Loucy (cell line): ENCODE results near the gene STH.

Source experiments
- H2AFZ ChIP-seq: fragments of 200-600 bp; sonication (generic); 2 replicates; pipeline ENCODE4 v1.6.0; 2016; ENCODE audit warnings: antibody characterized with exemption, mild to moderate bottlenecking, low read length, moderate library complexity
- H3F3A ChIP-seq: fragments of 200-600 bp; 2 replicates; pipeline ENCODE4 v1.6.0; 2016; ENCODE audit warnings: antibody characterized with exemption, low read depth, mild to moderate bottlenecking
- H3K27me3 ChIP-seq: fragments of 200-600 bp; sonication (generic); 2 replicates; pipeline ENCODE4 v1.6.1; 2014; ENCODE audit warnings: low read length, mild to moderate bottlenecking; ENCODE audit not compliant: insufficient read depth, poor library complexity, severe bottlenecking
- H3K36me3 ChIP-seq: fragments of 200-600 bp; sonication (generic); 2 replicates; pipeline ENCODE4 v1.6.1; 2016; ENCODE audit warnings: low read length; ENCODE audit not compliant: insufficient read depth
- H3K4me1 ChIP-seq: fragments of 200-600 bp; sonication (generic); 2 replicates; pipeline ENCODE4 v1.5.1; 2014; ENCODE audit warnings: low read length, mild to moderate bottlenecking; ENCODE audit not compliant: insufficient read depth, poor library complexity, severe bottlenecking
- H3K4me2 ChIP-seq: fragments of 200-600 bp; sonication (generic); 2 replicates; pipeline ENCODE4 v1.6.0; 2014; ENCODE audit warnings: antibody characterized with exemption, low read length, low read depth, mild to moderate bottlenecking; ENCODE audit not compliant: poor library complexity, severe bottlenecking
- H3K4me3 ChIP-seq: fragments of 200-600 bp; sonication (generic); 2 replicates; pipeline ENCODE4 v1.5.1; 2014; ENCODE audit warnings: low read length, mild to moderate bottlenecking, mixed read lengths; ENCODE audit not compliant: poor library complexity, severe bottlenecking
- H3K79me2 ChIP-seq: fragments of 200-600 bp; sonication (generic); 2 replicates; pipeline ENCODE4 v1.6.1; 2014; ENCODE audit warnings: low read length; ENCODE audit not compliant: insufficient read depth
- H3K9ac ChIP-seq: fragments of 200-600 bp; sonication (generic); 2 replicates; pipeline ENCODE4 v1.6.0; 2014; ENCODE audit warnings: mild to moderate bottlenecking, low read depth, low read length, moderate library complexity; ENCODE audit not compliant: poor library complexity, severe bottlenecking
- H3K9me2 ChIP-seq: fragments of 200-600 bp; sonication (generic); replicated peaks from 2 replicates; pipeline ENCODE4 v1.6.1; 2016; ENCODE audit warnings: low read depth, low read length, mixed read lengths
- H3K9me3 ChIP-seq: fragments of 200-600 bp; sonication (generic); 2 replicates; pipeline ENCODE4 v1.6.1; 2014; ENCODE audit warnings: mild to moderate bottlenecking, antibody characterized with exemption, low read length, low read depth; ENCODE audit not compliant: insufficient read depth
- H4K20me1 ChIP-seq: fragments of 200-600 bp; sonication (generic); 2 replicates; pipeline ENCODE4 v1.6.0; 2014; ENCODE audit warnings: antibody characterized with exemption, low read length, mild to moderate bottlenecking; ENCODE audit not compliant: insufficient read depth, poor library complexity, severe bottlenecking
- CTCF ChIP-seq: fragments of 200-600 bp; sonication (generic); conservative IDR thresholded peaks from 2 replicates; pipeline ENCODE4 v1.5.1; 2014; ENCODE audit warnings: mild to moderate bottlenecking, antibody characterized with exemption, low read length
- EZH2phosphoT487 ChIP-seq: fragments of 200-600 bp; IDR thresholded peaks from 2 replicates; pipeline ENCODE4 v1.6.1; 2018; ENCODE audit warnings: antibody characterized with exemption, mild to moderate bottlenecking, moderate library complexity, borderline replicate concordance

The STH gene

GRCh38 chr17:45951403-45951802, 47.6 kb upstream of the STH start:
- Histone ChIP-seq H3K4me3 (no peak overlapping the region), H3K27me3 (no peaks in the 10 kb centered on the region), H2AFZ (no peak overlapping the region), H3K9ac (no peak overlapping the region), H3K79me2 (no peaks in the 10 kb centered on the region), H3K36me3 (no peaks in the 10 kb centered on the region), H3K4me2 (no peak overlapping the region), H3K9me3 (no peaks in the 10 kb centered on the region), H4K20me1 (no peaks in the 10 kb centered on the region), H3K4me1 (peaks cover 7% of the 10 kb centered on the region), H3K9me2 (no peaks in the 10 kb centered on the region), H3F3A (no peaks in the 10 kb centered on the region)
- TF ChIP-seq CTCF: no peak
- no peak for TF ChIP-seq EZH2phosphoT487

GRCh38 chr17:45951941-45952340, 47.1 kb upstream of the STH start:
- H3K9me3 ChIP-seq: no peaks in the 10 kb centered on the region
- H4K20me1 ChIP-seq: no peaks in the 10 kb centered on the region
- H3K27me3 ChIP-seq: no peaks in the 10 kb centered on the region
- H3K4me2 ChIP-seq: no peak overlapping the region
- no peak overlapping the region for H2AFZ ChIP-seq
- no peaks in the 10 kb centered on the region for H3K36me3 ChIP-seq
- TF ChIP-seq EZH2phosphoT487 (no peak), CTCF (no peak)
- H3K9me2 ChIP-seq: no peaks in the 10 kb centered on the region
- peaks cover 7% of the 10 kb centered on the region for H3K4me1 ChIP-seq
- H3K9ac ChIP-seq: no peak overlapping the region
- no peaks in the 10 kb centered on the region for H3K79me2 ChIP-seq
- no peak overlapping the region for H3K4me3 ChIP-seq
- H3F3A ChIP-seq: no peaks in the 10 kb centered on the region

DNA sequence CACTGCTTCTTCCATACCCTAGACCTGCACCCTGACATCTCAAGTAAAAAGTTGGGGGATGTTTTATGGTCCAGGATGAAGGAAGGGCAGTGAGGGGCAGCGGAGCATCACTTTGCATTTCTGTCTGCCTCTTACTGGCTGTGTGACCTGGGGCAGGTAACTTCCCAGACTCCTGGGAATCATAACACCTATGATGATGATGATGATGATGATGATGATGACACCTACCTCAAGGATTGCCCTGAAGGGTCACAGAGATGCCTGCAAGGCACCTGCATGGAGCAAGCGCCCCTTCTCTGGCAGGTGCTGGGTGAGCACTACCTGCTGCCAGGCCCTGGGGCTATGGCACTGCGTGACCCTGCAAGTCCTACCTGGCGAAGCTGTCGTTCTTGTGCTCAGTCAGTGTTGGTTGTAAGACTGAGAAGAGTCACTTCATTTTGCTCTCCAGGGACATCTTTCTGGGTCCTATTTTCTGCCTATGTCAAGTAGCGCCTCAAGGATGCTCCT, 46.2 kb upstream of the STH start:
- Histone ChIP-seq H3K27me3 (no peaks in the 10 kb centered on the region), H3K4me2 (no peak overlapping the region), H3K36me3 (no peaks in the 10 kb centered on the region), H3K79me2 (no peaks in the 10 kb centered on the region), H3K4me3 (no peak overlapping the region), H2AFZ (no peak overlapping the region), H3F3A (no peaks in the 10 kb centered on the region), H3K9me3 (no peaks in the 10 kb centered on the region), H3K9ac (no peak overlapping the region), H4K20me1 (no peaks in the 10 kb centered on the region), H3K9me2 (no peaks in the 10 kb centered on the region), H3K4me1 (peaks cover 13% of the 10 kb centered on the region)
- no peak for TF ChIP-seq EZH2phosphoT487
- TF ChIP-seq CTCF: no peak
